ENCODE results near the gene STAT1. TPM values are rescaled to one million over a fixed set of nuclear protein-coding genes. Genes with fewer than 3 reads are reported as not detected.

STAT1 gene
- total RNA-seq, 1 donor from 2014 or later = 140 TPM

DNA sequence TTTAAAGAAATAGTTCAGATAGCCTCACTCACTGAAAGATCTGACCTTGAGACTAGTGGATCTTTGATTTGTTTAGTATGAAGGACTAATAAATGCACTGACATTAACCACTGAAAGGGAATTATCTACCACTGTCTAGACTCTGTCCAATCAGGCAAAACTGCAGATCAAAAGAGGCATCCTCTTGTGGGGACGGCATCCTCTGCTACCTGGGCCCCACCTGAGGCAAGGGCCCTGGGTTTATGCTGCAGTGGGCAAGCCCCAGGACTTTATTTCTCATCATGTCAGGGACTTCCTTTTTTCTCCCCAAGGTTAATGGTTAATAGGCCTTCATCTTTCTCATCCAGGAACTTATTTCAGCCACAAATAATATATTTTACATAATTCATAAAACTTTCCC, 32.2 kb downstream of the STAT1 start:
- peaks cover 70% of the 10 kb centered on the region for H3K36me3 Mint-ChIP-seq (ENCODE audit: low read depth)
- DNase-seq (ENCODE audit: low spot score) = no peak
- H3K27me3 Mint-ChIP-seq (ENCODE audit: low read depth) = no peaks in the 10 kb centered on the region
- TF ChIP-seq, protein P1, sequence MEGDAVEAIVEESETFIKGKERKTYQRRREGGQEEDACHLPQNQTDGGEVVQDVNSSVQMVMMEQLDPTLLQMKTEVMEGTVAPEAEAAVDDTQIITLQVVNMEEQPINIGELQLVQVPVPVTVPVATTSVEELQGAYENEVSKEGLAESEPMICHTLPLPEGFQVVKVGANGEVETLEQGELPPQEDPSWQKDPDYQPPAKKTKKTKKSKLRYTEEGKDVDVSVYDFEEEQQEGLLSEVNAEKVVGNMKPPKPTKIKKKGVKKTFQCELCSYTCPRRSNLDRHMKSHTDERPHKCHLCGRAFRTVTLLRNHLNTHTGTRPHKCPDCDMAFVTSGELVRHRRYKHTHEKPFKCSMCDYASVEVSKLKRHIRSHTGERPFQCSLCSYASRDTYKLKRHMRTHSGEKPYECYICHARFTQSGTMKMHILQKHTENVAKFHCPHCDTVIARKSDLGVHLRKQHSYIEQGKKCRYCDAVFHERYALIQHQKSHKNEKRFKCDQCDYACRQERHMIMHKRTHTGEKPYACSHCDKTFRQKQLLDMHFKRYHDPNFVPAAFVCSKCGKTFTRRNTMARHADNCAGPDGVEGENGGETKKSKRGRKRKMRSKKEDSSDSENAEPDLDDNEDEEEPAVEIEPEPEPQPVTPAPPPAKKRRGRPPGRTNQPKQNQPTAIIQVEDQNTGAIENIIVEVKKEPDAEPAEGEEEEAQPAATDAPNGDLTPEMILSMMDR (IDR thresholded peaks at IDR 0.05) = no peak
- H3K4me3 Mint-ChIP-seq (ENCODE audit: unreplicated experiment) = no peak overlapping the region
- H3K9me3 Mint-ChIP-seq (ENCODE audit: low read depth) = no peaks in the 10 kb centered on the region
- H3K4me1 Mint-ChIP-seq (ENCODE audit: low read depth) = peaks cover 29% of the 10 kb centered on the region
- H3K27ac Mint-ChIP-seq (ENCODE audit: unreplicated experiment) = no peak overlapping the region

DNA sequence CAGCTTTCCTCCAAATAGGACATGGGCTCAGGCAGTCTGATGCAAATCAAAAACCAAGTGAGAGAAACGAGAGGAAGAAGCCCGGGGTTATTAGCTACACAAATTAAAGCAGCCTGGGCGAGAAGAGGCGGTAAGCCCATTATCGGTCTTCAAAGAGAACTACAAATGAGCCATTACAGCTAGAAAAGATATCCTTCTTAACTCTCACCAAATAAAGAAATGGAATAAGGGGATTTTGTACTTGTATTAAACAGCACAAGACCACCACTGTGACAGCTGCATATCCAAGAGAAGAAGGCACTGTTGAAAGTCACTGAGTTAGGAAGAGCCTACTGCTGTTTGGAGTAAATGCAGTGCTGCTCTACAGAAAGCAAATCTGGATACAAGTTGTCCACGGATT, 32.6 kb downstream of the STAT1 start:
- Mint-ChIP-seq H3K27me3 (ENCODE audit: low read depth) (no peaks in the 10 kb centered on the region), H3K4me3 (ENCODE audit: unreplicated experiment) (no peak overlapping the region), H3K27ac (ENCODE audit: unreplicated experiment) (peak overlapping the region; percentile 83), H3K4me1 (ENCODE audit: low read depth) (peaks cover 29% of the 10 kb centered on the region), H3K9me3 (ENCODE audit: low read depth) (no peaks in the 10 kb centered on the region), H3K36me3 (ENCODE audit: low read depth) (peaks cover 72% of the 10 kb centered on the region)
- no peak for DNase-seq (ENCODE audit: low spot score)
- TF ChIP-seq, protein P1 (IDR thresholded peaks at IDR 0.05) = no peak

DNA sequence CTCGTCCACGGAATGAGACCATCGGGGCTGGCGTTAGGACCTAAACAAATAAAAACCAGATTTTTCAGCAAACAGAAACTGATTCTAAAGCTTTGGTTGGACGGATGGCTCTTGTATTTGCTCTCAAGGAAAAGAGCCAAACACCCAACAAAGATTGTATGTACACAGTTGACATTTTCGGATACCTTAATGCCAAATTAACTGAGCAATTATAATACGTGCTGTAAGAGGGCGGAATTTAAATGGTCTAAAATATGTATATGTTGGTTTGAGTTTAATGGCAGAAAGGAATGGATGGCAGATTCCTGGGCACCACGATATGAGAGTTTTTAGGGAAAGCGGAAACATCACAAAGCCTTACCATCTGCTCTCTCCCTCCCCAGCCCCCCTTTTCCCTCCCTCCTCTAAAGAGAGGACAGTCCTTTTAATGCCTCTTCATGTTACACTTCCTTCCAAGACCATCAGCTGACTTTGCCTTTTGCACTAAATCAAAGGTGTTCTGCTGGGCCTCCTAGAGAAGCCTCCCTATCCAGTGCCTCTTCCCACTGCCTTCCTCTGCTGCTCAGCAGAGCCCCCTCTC, 33.3 kb downstream of the STAT1 start:
- TF ChIP-seq, protein P1 (IDR thresholded peaks at IDR 0.05) = no peak
- H3K36me3 Mint-ChIP-seq (ENCODE audit: low read depth) = peaks cover 70% of the 10 kb centered on the region
- H3K27me3 Mint-ChIP-seq (ENCODE audit: low read depth) = no peaks in the 10 kb centered on the region
- DNase-seq (ENCODE audit: low spot score) = no peak
- no peaks in the 10 kb centered on the region for H3K9me3 Mint-ChIP-seq (ENCODE audit: low read depth)
- peak overlapping the region; percentile 39 for H3K4me3 Mint-ChIP-seq (ENCODE audit: unreplicated experiment)
- H3K27ac Mint-ChIP-seq (ENCODE audit: unreplicated experiment) = peak overlapping the region; percentile 89
- peaks cover 29% of the 10 kb centered on the region for H3K4me1 Mint-ChIP-seq (ENCODE audit: low read depth)

DNA sequence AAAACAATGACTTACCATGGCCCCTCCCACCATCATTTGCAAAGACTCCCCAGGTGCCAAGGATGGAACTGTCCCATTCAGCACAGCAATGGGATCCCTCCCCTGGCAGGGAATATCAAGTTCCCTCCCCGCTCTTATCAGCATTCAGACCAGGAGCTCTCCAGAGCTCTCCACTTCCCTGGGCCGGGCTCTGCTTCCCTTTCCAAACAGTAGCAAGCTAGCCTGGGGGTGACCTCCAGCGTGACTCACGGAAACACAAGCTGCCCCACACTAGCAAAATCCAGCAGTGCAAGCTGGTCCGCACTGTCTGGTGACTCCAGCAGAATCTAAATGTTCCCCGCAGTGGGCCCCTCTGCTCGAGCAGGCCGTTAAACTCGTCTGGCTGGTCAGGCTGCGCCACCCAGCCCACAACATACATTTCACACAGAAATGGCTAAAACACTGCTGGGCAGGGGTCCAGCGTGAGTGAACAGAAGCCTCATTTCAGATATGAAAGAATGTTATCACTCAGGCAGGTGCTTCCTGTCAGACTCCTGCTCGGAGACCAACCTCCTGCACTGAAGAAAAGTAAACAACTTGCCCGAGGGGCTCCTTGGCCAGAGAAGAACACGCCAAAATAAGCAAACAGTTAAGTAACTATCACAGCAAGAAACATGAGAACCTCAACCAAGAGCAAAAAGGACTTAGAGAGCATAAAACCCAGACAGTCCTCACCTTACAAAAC, 33.9 kb downstream of the STAT1 start:
- no peaks in the 10 kb centered on the region for H3K9me3 Mint-ChIP-seq (ENCODE audit: low read depth)
- H3K27me3 Mint-ChIP-seq (ENCODE audit: low read depth) = no peaks in the 10 kb centered on the region
- peak overlapping the region; percentile 39 for H3K4me3 Mint-ChIP-seq (ENCODE audit: unreplicated experiment)
- no peak for DNase-seq (ENCODE audit: low spot score)
- peaks cover 71% of the 10 kb centered on the region for H3K36me3 Mint-ChIP-seq (ENCODE audit: low read depth)
- TF ChIP-seq, protein P1 (IDR thresholded peaks at IDR 0.05) = peak; percentile 40
- H3K27ac Mint-ChIP-seq (ENCODE audit: unreplicated experiment) = peak overlapping the region; percentile 89
- peaks cover 29% of the 10 kb centered on the region for H3K4me1 Mint-ChIP-seq (ENCODE audit: low read depth)

DNA sequence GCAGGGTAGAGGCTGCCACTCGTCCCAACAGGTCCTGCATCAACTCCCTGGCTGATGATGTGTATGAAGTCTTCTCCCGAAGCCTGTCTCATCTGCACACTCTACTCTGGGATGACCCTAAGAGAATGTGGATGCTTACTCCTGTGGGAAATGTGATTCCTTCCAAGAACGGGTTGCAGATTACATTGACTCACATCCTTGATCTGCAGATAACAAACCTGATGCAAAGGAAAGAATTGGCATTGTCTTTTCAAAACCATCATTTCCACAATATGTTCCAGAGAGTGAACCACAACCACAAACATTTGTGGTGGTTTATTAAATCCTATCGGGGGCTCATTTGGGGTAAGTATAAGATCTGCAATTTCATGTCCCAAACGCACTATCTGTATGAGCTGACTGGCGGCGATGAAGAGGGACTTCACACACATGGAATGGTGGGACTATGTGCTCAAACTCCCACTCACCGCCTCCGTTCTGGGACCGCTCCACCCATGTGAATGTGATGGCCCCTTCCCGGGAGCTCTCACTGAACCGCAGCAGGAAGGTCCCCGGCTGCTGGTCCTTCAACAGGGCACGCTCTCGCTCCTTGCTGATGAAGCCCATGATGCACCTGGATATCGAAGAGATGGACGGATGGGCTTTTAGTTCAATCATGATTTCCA, 35.5 kb downstream of the STAT1 start:
- Mint-ChIP-seq H3K9me3 (ENCODE audit: low read depth) (no peaks in the 10 kb centered on the region), H3K4me3 (ENCODE audit: unreplicated experiment) (no peak overlapping the region), H3K27ac (ENCODE audit: unreplicated experiment) (no peak overlapping the region), H3K4me1 (ENCODE audit: low read depth) (peaks cover 28% of the 10 kb centered on the region), H3K36me3 (ENCODE audit: low read depth) (peaks cover 75% of the 10 kb centered on the region), H3K27me3 (ENCODE audit: low read depth) (no peaks in the 10 kb centered on the region)
- TF ChIP-seq, protein P1 (IDR thresholded peaks at IDR 0.05) = no peak
- no peak for DNase-seq (ENCODE audit: low spot score)

Measured in chondrocyte (in vitro differentiated cells).